ENCODE data around the gene PLK2. TPM values are rescaled to one million over a fixed set of nuclear protein-coding genes. Genes with fewer than 3 reads are reported as not detected.

Gene PLK2
- total and polyA plus RNA-seq, 2 of the 4 experiments (the other 2 are of a cell fraction): 129 to 337 TPM

DNA sequence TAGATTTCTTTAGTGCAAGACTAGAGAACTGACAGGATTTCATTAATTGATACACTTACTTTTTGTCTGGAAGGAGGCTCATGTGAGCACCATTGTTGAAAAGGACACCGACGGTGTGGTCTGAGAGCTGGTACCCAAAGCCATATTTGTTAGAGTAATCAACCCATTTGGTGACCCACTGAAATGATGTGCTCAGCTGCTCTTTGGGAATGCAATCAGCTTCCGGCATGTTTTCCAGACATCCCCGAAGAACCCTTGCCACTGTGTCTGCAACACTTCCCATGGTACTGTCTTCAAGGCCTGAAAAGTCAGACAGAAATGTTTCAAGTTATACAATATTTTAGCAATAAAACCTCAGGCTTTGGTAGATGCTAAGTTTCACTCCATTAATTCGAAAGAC lies 4.4 kb downstream of the PLK2 start:
- POLR2A ChIA-PET (ENCODE audit: unreplicated experiment): interaction anchor here (1.6 kb wide), 1 partner anchor 567 kb away, joined by 5 read pairs; no protein-coding TSS in a partner anchor
- H3K4me1 ChIP-seq (ENCODE audit: control insufficient read depth, insufficient read depth, low read length): peaks cover 2% of the 10 kb centered on the region; the same call in 1 of the 2 replicates
- no TSS peak for BruUV-seq (replicated peaks)
- peak overlapping the region; percentile 1; the same call in 1 of the 2 replicates for H3K27ac ChIP-seq (ENCODE audit: insufficient read depth, low read length)
- no peaks in the 10 kb centered on the region for H3K27me3 ChIP-seq (ENCODE audit: control insufficient read depth, insufficient read depth, low read length)
- H3K36me3 ChIP-seq (ENCODE audit: control insufficient read depth, insufficient read depth, low read length): peaks cover 58% of the 10 kb centered on the region
- H3K79me1 ChIP-seq (ENCODE audit: low read depth in 1 of 2, low read length in 2 of 2): peaks cover 25 to 44% of the 10 kb centered on the region in 2 experiments
- no peak overlapping the region for H2AFZ ChIP-seq (replicated peaks; ENCODE audit: low read length, poor library complexity)
- 97% methylated on average over 4 of the region's 5 CpGs; no CpG with 5 or more reads in 1 of the 2 experiments for WGBS, 2 experiments (ENCODE audit: extremely low coverage in 2 of 2, insufficient read length in 1 of 2)
- intact Hi-C loops (cut with micrococcal nuclease) (loop anchor here (5.0 kb wide), 4 partner anchors 133 to 393 kb away; no protein-coding TSS in a partner anchor), in situ Hi-C loops (cut with MboI; ENCODE audit: low sequenced_read_pairs) (loop anchor here (5.0 to 25.0 kb wide), 3 partner anchors 673 to 1543 kb away; partner anchors contain the start of gene SETD9), dilution Hi-C loops (cut with HindIII; ENCODE audit: low sequenced_read_pairs, unreplicated experiment) (no loop called here)
- peak overlapping the region; percentile 19; the same call in 1 of the 2 replicates for H3K9ac ChIP-seq (ENCODE audit: low read depth, low read length)
- H3K23ac ChIP-seq (ENCODE audit: low read depth, low read length): no peak overlapping the region
- TF ChIP-seq RAD21 (IDR thresholded peaks at IDR 0.05; ENCODE audit: low read length) (no peak), MXI1 (IDR thresholded peaks at IDR 0.05; ENCODE audit: borderline replicate concordance, low read depth, low read length) (no peak), POLR2A (IDR thresholded peaks at IDR 0.05; ENCODE audit: low read depth, low read length) (no peak), FOS (IDR thresholded peaks at IDR 0.05; ENCODE audit: low read depth, low read length) (no peak), CHD1 (IDR thresholded peaks at IDR 0.05; ENCODE audit: low read depth, low read length) (no peak), CEBPB (IDR thresholded peaks at IDR 0.05; ENCODE audit: low read depth, low read length) (no peak)
- TF ChIP-seq, protein P1, sequence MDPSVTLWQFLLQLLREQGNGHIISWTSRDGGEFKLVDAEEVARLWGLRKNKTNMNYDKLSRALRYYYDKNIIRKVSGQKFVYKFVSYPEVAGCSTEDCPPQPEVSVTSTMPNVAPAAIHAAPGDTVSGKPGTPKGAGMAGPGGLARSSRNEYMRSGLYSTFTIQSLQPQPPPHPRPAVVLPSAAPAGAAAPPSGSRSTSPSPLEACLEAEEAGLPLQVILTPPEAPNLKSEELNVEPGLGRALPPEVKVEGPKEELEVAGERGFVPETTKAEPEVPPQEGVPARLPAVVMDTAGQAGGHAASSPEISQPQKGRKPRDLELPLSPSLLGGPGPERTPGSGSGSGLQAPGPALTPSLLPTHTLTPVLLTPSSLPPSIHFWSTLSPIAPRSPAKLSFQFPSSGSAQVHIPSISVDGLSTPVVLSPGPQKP (IDR thresholded peaks at IDR 0.05; ENCODE audit: borderline replicate concordance, low read depth, low read length): no peak
- no peak overlapping the region for H2BK15ac ChIP-seq (ENCODE audit: low read depth, low read length)
- H2BK5ac ChIP-seq (ENCODE audit: low read depth, low read length, poor library complexity, severe bottlenecking): no peak overlapping the region
- H3K14ac ChIP-seq (replicated peaks; ENCODE audit: low read depth, low read length): peak overlapping the region; percentile 39; the same call in 1 of the 2 replicates
- no peak overlapping the region for H2BK20ac ChIP-seq (ENCODE audit: low read depth, low read length)
- H3K9me3 ChIP-seq (ENCODE audit: control insufficient read depth, insufficient read depth, low read length): no peaks in the 10 kb centered on the region
- CTCF ChIA-PET: interaction anchor here (0.6 to 1.4 kb wide), 2 partner anchors 360 to 568 kb away, joined by 3 to 4 read pairs; no protein-coding TSS in a partner anchor
- no peak overlapping the region for H4K8ac ChIP-seq (ENCODE audit: low read depth in 2 of 2, low read length in 2 of 2)
- H4K5ac ChIP-seq (ENCODE audit: low read depth, low read length): no peak overlapping the region
- H2BK120ac ChIP-seq (ENCODE audit: low read depth, low read length): no peak overlapping the region
- ATAC-seq (ENCODE audit: low read depth) (no peak), DNase-seq (no peak)
- H2AK5ac ChIP-seq (ENCODE audit: low read depth, low read length): no peak overlapping the region
- no peak overlapping the region for H3K18ac ChIP-seq (ENCODE audit: low read depth, low read length)
- H3K56ac ChIP-seq (ENCODE audit: extremely low read depth, insufficient read depth, low read length): no peak overlapping the region
- H3K4me3 ChIP-seq (ENCODE audit: insufficient read depth, low read depth, low read length): no peak overlapping the region; the same call in 1 of the 2 replicates
- peaks cover 5% of the 10 kb centered on the region; the same call in 1 of the 2 replicates for H3K9me1 ChIP-seq (ENCODE audit: insufficient read depth, low read length)
- peaks cover 63% of the 10 kb centered on the region for H4K20me1 ChIP-seq (ENCODE audit: insufficient read depth, low read length)
- no peak overlapping the region for H2AK9ac ChIP-seq (replicated peaks; ENCODE audit: low read depth, low read length, poor library complexity)
- no peak overlapping the region for H3K4ac ChIP-seq (ENCODE audit: low read depth, low read length)
- no peak overlapping the region for H4K91ac ChIP-seq (ENCODE audit: insufficient read depth, low read depth, low read length)
- H3K4me2 ChIP-seq (ENCODE audit: low read depth, low read length): peak overlapping the region; percentile 69

Measured in IMR-90 (cell line).